ENCODE data around the gene GSTM1. TPM values are rescaled to one million over a fixed set of nuclear protein-coding genes. Genes with fewer than 3 reads are reported as not detected.
"Not testable (repeated sequence)": the region's sequence is repeated elsewhere in the genome, so short reads cannot be mapped to it uniquely, and the experiment has no call there.

Gene GSTM1
- total RNA-seq, 4 donors from 2014 or later = 23.4 TPM; not detected in 3

- H3K9me3 ChIP-seq = no peaks in the 10 kb centered on the region
- no peak overlapping the region for H3K4me3 ChIP-seq (replicated peaks in 1 of 3)
- TF ChIP-seq POLR2A (IDR thresholded peaks at IDR 0.05) (no peak), CTCF (IDR thresholded peaks at IDR 0.05) (no peak)
- H3K27ac ChIP-seq = peak overlapping the region; percentile 59 to 76 (median 69)
- peak; percentile 88 to 90 for DNase-seq
- peaks cover 20 to 27% of the 10 kb centered on the region in 2 donors for H3K4me1 ChIP-seq
- H3K36me3 ChIP-seq = no peaks in the 10 kb centered on the region
- intact Hi-C loops (cut with DNase I) = no loop called here
- no peaks in the 10 kb centered on the region for H3K27me3 ChIP-seq
- 34 to 36% methylated on average over 5 of the region's 5 CpGs for WGBS, 2 donors
Observed at GRCh38 chr1:109659997-109660690, 27.5 kb upstream of the GSTM1 start.

GRCh38 chr1:109660691-109661026 lies 27.0 kb upstream of the GSTM1 start:
- 41 to 42% methylated on average over 3 to 4 of the region's 4 CpGs for WGBS, 2 donors
- intact Hi-C loops (cut with DNase I); H3K36me3 ChIP-seq: not testable (repeated sequence)

GRCh38 chr1:109661391-109661790 lies 26.2 kb upstream of the GSTM1 start:
- Histone ChIP-seq H3K4me3 (replicated peaks in 1 of 3) (no peak overlapping the region), H3K27ac (peak overlapping the region in 2 of 3 donors; percentile 43 to 44), H3K27me3 (no peaks in the 10 kb centered on the region), H3K36me3 (no peaks in the 10 kb centered on the region), H3K9me3 (no peaks in the 10 kb centered on the region), H3K4me1 (peaks cover 17 to 23% of the 10 kb centered on the region in 2 donors)
- no peak for DNase-seq
- intact Hi-C loops (cut with DNase I) = no loop called here
- WGBS, 2 donors = 64 to 74% methylated on average over 2 of the region's 2 CpGs
- TF ChIP-seq POLR2A (IDR thresholded peaks at IDR 0.05) = no peak
- no peak for TF ChIP-seq CTCF (IDR thresholded peaks at IDR 0.05)

More at GRCh38 chr1:109660691-109661026, 27.0 kb upstream of the GSTM1 start:
- Histone ChIP-seq H3K27ac (peak overlapping the region; percentile 54 to 76 (median 69)), H3K4me1 (peaks cover 17 to 23% of the 10 kb centered on the region in 2 donors)
- H3K4me3 ChIP-seq (replicated peaks in 1 of 3); H3K9me3 ChIP-seq; DNase-seq; H3K27me3 ChIP-seq: not testable (repeated sequence)

- H3K27ac ChIP-seq = no peak overlapping the region
- intact Hi-C loops (cut with DNase I) = no loop called here
- H3K9me3 ChIP-seq = no peaks in the 10 kb centered on the region
- TF ChIP-seq POLR2A (IDR thresholded peaks at IDR 0.05) (no peak), CTCF (IDR thresholded peaks at IDR 0.05) (no peak)
- no peak for DNase-seq
- H3K4me3 ChIP-seq (replicated peaks in 1 of 3) = no peak overlapping the region
- no peaks in the 10 kb centered on the region for H3K27me3 ChIP-seq
- H3K36me3 ChIP-seq = no peaks in the 10 kb centered on the region
- H3K4me1 ChIP-seq = peaks cover 12 to 16% of the 10 kb centered on the region in 2 donors
- 34 to 91% methylated on average over 1 of the region's 1 CpG for WGBS, 2 donors
Observed at GRCh38 chr1:109664671-109665070, 22.9 kb upstream of the GSTM1 start.

- 14 to 21% methylated on average over 16 to 22 of the region's 22 CpGs for WGBS, 2 donors
- Histone ChIP-seq H3K9me3 (no peaks in the 10 kb centered on the region), H3K27ac (peak within 1 kb of the TSS; percentile 4 to 10 (median 6)), H3K27me3 (no peaks in the 10 kb centered on the region), H3K4me3 (replicated peaks in 1 of 3) (peak within 1 kb of the TSS in 1 of 3 donors; percentile 35), H3K4me1 (peaks cover 4 to 6% of the 10 kb centered on the region in 2 donors), H3K36me3 (no peaks in the 10 kb centered on the region)
- intact Hi-C loops (cut with DNase I) = no loop called here
- DNase-seq = peak; percentile 94 to 97
- no peak for TF ChIP-seq CTCF (IDR thresholded peaks at IDR 0.05)
- peak in 1 of 2 donors; percentile 64 for TF ChIP-seq POLR2A (IDR thresholded peaks at IDR 0.05)
Observed at GRCh38 chr1:109667452-109668122, 20.0 kb upstream of the GSTM1 start, which contains the start of gene GSTM2. Gene GSTM2, plus strand, starts transcription at chr1:109668057. Its CDS starts 59 bp downstream, at chr1:109668116.

Measured in thyroid gland (tissue), 4 donors.